ENCODE results near the gene GALR3.
A peak's percentile ranks its signal among the peaks of the same experiment; 100 is the strongest.

GALR3 gene

DNA sequence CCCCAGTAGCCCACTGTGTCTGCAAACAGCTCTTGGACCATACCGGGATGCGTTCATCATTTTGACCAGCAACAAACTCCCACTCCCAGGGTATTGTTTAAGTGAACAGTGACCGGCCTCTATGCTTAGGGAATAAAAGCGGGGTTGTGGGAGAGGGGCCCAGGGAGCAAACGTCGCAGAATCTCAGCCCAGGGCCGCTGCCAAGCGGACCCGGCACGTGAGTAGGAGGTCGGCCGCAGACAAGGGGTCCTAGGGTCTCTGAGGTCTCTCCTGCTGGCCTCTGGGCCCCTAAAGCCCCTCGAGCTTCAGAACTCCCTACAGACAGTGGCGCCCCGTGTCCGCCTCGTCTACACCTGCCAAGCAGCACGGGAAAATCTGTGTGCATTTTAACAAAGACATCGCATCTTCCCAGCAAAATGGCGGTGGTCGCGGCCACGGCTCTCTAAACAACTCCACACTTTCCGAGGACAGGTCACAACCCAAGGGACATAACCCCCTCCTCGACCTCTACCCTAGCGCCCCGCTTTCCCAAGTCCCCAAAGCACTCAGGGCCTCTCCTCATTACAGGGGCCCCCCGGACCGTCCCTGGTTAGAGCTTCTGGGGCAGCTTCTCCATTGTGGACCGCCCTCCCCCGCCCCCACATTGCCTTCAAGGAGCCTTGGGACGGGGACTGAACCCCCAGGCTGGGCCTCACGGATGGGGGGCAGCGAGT is 19.4 kb upstream of the GALR3 start:
- DNase-seq = peak; percentile 66

- no peak for DNase-seq
Observed at GRCh38 chr22:37804352-37804880, 18.8 kb upstream of the GALR3 start.

DNA sequence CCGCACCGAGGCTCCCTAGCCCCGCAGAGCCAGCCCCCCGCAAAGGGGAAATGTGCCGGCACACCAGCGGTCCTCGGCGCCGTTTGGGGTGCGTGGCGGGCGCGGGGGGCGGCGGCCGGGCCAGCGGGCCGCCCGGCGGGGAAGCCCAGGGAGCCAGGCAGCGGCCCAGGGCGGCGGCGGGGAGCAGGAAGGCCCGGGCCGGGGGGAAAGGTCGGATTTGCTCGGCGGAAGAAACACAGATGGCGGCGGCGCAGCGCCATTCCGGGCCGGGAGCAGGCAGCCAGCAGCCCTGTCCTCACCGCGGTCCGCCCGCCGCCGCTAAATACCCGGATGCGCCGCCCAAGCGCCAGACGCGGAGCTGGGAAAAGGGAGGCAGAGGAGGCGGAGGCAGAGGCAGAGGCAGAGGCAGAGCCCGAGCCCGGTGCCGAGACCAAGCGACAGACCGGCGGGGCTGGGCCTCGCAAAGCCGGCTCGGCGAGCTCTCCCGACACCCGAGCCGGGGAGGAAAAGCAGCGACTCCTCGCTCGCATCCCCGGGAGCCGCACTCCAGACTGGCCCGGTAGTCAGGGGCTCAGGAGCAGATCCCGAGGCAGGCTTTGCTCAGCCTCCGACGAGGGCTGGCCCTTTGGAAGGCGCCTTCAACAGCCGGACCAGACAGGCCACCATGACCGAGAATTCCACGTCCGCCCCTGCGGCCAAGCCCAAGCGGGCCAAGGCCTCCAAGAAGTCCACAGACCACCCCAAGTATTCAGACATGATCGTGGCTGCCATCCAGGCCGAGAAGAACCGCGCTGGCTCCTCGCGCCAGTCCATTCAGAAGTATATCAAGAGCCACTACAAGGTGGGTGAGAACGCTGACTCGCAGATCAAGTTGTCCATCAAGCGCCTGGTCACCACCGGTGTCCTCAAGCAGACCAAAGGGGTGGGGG is 18.0 kb upstream of the GALR3 start:
- DNase-seq = peak; percentile 62

GRCh38 chr22:37805810-37806277 is 17.3 kb upstream of the GALR3 start:
- DNase-seq = no peak

DNA sequence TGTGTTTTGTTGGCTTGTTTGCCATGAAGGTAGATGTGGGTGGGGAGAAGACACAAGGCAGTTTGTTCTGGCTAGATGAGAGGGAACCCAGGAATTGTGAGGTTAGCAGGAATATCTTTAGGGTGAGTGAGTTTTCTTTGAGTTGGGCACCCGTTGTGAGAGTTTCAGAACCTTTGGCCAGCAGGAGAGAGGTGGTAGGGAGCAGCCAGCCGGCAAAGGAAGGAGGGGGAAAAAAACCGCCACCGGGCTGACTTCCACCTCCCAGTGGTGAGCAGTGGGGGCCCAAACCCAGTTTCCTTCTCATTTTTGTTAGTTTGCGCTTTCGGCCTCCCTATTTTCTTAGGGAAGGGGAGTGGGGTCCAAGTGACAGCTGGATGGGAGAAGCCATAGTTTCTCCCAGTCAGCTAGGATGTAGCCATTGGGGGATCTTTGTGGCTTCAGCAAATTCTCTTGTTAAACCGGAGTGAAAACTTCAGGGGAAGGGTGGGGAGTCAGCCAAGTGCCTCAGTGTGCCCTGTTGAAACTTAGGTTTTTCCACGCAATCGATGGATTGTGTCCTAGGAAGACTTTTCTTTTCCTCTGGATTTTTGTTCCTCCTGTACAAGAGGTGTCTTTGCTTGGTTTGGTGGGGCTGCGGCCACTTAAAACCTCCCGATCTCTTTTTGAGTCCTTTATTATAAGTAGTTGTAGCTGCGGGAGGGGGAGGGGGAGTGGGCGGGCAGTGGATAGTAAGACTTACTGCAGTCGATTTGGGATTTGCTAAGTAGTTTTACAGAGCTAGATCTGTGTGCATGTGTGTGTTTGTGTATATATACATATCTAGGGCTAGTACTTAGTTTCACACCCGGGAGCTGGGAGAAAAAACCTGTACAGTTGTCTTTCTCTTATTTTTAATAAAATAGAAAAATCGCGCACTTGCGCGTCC is 16.5 kb upstream of the GALR3 start:
- DNase-seq = no peak

DNA sequence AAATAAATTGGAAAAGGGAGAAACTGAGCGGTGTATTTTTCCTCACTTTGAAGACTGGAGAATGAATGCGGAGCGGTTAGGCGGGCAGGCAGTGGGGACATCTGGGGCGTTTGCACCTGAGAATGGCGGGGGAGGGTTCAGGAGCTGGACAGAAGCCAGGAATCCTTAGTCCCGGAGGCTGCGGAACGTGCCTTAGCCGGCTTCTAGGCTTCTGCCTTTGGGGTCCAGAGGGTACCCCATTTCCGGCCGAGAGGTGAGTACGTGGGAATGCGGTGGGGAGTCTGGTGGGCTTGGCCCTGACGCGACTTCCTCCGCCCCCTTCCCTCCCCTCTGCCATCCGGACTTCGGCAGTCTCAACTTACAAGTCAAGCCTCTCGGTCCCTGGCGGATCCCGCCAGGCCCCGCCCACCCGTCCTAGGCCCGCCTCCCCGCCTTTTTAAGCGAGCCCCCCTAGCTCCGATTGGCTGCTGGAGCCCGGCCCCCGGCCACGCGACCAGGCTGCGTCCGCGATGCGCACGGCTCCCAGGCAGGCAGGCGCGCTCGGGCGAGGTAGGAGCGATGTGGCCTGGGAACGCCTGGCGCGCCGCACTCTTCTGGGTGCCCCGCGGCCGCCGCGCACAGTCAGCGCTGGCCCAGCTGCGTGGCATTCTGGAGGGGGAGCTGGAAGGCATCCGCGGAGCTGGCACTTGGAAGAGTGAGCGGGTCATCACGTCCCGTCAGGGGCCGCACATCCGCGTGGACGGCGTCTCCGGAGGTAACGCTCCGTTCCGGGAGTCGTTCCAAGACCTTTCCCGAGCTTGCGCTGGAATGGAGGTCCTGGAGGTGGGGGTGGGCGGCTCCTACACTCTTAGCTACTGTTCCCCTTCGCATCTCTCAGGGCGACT is 15.5 kb upstream of the GALR3 start, which contains the start of gene GCAT:
Gene GCAT (plus strand): TSS at position 525 of the 884 bp plus-strand sequence. CDS start 34 bp downstream, at position 559.
- DNase-seq = peak; percentile 81

DNA sequence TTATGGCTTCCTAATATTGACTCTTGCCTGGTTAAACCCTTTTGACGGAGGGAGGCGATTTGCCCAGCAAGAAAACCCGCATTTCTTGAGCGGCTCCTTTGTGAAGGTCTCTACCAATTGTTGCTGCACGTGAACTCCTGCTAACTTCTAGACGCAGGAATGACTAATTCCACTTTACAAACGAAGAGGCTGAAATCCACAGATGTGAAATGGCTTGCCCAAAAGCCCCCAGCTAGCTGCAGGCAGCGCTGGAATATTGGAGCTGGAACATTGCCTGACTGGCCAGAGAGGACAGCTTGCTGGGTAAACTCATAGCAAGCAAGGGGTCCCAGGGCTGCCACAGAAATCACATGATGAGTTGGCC is 14.9 kb upstream of the GALR3 start:
- no peak for DNase-seq

GRCh38 chr22:37809672-37810333 is 13.4 kb upstream of the GALR3 start:
- no peak for DNase-seq

DNA sequence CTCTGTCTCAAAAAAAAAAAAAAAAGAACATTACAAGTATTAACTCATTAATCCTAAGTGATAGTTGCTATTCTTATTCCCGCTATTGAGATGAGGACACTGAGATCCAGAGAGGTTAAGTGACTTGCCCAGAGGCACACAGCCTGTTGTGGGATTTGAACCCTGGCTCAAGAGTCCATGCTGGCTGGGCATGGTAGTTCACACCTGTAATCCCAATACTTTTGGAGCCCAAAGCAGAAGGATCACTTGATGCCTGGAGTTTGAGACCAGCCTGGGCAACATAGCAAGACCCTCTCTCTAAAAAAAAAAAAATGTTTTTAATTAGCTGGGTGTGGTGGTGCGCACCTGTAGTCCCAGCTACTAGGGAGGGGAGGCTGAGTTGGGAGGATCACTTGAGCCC is 11.3 kb upstream of the GALR3 start:
- DNase-seq = no peak

DNA sequence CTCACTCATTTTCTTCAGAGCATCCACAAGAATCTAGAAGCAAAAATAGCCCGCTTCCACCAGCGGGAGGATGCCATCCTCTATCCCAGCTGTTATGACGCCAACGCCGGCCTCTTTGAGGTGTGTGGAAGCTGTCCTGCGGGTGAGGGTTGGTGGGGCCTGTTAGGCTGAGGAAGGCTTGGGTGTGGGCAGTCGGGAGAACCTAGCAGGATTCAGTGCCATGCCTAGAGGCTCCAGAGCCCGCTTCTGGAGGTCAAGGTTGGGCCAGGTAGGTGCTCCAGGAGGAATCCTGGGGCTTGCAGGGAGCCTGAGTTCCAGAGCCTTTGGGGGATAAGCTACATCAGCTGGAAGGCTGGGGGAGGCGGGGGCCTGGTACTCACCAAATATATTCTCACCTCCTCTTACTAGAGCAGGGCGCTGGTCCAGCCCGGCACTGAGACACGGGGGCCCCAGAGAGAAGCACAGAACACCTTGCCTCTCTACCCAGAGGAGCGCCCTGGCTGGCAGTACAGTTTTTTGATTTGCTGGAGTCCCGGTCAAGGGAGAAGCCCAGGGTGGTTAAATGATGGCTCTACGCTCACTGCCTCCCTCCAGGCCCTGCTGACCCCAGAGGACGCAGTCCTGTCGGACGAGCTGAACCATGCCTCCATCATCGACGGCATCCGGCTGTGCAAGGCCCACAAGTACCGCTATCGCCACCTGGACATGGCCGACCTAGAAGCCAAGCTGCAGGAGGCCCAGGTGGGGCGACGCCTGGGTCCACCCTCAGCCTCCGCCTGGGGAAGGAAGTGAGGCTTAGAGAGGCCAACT is 10.1 kb upstream of the GALR3 start:
- DNase-seq = no peak

DNA sequence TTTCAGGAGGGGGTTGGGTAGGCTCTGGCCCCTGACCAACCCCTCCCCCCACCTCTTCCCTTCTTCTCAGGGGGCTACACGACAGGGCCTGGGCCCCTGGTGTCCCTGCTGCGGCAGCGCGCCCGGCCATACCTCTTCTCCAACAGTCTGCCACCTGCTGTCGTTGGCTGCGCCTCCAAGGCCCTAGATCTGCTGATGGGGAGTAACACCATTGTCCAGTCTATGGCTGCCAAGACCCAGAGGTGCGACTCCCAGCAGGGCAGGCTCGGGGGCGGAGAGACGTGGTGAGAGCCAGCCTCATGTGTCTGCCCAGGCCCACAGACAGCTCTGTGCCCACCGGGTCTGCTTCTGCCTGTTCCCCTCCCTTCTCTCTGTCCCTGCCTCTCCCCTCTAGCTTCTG is 7.6 kb upstream of the GALR3 start:
- no peak for DNase-seq

- DNase-seq = no peak
Observed at GRCh38 chr22:37816543-37817180, 6.5 kb upstream of the GALR3 start.

GRCh38 chr22:37817705-37818408 is 5.3 kb upstream of the GALR3 start:
- peak; percentile 27 for DNase-seq

DNA sequence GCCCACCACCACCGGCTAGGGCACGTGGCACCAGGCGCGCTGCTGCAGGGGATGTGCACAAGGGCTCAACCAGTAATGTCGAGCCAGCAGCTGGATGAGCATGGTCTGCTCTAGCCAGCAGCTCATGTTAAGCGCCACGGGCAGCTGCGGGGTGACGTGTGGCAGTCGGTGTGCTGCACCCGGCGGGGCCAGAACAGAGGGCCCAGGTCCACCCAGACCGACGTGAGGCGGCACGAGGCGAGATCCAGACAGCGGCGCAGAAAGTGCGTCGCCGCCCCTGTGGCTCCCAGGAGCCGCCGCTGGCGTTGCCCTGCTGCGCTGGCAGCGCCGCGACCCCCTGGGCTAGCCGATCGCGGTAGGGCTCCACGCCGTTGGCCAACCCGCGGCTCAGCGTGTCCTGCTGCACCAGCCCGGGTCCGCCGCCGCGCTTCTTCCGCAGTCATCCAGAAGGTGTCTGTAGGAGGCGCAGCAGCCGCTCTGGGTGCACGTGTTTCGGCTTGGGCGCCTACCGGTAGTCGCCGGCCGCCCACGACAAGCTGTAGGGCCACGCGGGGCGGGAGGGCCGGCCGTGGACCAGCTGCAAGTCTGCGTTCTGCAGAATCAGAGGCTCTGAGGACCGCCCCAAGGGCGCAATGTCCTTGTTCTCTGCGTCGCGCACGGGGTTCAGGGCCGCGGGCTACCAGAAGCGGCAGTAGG is 4.6 kb upstream of the GALR3 start:
- DNase-seq = peak; percentile 27

GRCh38 chr22:37819105-37819433 is 4.1 kb upstream of the GALR3 start:
- no peak for DNase-seq

GRCh38 chr22:37820350-37820749 is 2.8 kb upstream of the GALR3 start:
- DNase-seq = no peak

DNA sequence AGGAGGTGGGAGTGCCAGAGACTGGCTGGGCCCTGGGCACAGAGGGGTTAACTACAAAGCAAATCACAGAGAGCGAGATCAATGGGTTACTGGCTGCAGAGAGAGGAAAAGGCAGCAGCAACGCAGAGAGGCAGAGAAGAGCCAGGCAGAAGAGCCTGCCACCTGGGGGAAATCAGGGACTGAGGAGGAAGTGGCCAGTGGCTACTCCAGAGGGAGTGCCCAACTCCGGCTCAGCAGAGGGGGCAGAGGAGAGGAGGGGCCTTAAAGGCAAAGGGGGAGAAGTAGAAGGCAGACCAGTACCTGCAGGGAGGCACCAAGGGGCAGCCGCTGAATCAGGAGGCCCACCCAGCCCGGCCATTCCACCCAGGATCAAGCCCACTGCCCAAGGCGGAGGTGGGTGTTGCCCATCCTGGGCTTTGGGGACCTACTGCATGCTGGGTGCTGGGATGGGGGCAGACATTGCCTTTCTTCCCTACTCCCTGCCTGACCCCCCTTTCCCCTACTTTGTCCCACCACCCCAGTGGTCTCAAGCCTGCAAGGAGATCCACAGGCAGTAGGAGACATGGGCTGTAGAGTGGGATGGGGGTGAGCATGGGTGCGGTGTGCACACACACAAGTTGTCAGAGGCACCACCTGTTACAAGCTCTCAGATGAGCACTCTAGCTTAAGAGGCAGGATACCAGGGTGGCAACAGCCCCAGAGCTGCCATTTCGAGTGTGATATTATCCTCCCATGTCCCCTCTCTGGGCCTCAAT is 926 bp upstream of the GALR3 start:
- DNase-seq = no peak

All from NCI-H526 treated with DMSO at 0.1 percent for 48 hours (cell line).